ENCODE results near the gene KMT2C.
"Not testable (repeated sequence)": the region's sequence is repeated elsewhere in the genome, so short reads cannot be mapped to it uniquely, and the experiment has no call there.

GRCh38 chr7:152430118-152430517 lies 5.7 kb downstream of the KMT2C start:
- not testable (repeated sequence) for TF ChIP-seq EZH2 (IDR thresholded peaks at IDR 0.05; ENCODE audit: insufficient read depth, poor library complexity, severe bottlenecking); EZH2phosphoT487 (IDR thresholded peaks at IDR 0.05; ENCODE audit: insufficient read depth, low read depth)
